ENCODE results near the gene FKBP2.

FKBP2 gene

GRCh38 chr11:64284048-64284961 is 43.4 kb downstream of the FKBP2 start, which contains the start of gene BAD:
Gene BAD (minus strand): TSS chr11:64284665. CDS start chr11:64284368, 297 bp downstream.
- DNase-seq (ENCODE audit: low read depth, low spot score): no peak

- DNase-seq (ENCODE audit: low read depth, low spot score): no peak
These were observed 44.3 kb downstream of the FKBP2 start, which contains the start of gene GPR137 for GRCh38 chr11:64284962-64285884. Gene GPR137 (plus strand): TSS chr11:64285848. CDS start chr11:64286525, 677 bp downstream.

GRCh38 chr11:64285885-64286800 is 45.2 kb downstream of the FKBP2 start:
- no peak for DNase-seq (ENCODE audit: low read depth, low spot score)

DNA sequence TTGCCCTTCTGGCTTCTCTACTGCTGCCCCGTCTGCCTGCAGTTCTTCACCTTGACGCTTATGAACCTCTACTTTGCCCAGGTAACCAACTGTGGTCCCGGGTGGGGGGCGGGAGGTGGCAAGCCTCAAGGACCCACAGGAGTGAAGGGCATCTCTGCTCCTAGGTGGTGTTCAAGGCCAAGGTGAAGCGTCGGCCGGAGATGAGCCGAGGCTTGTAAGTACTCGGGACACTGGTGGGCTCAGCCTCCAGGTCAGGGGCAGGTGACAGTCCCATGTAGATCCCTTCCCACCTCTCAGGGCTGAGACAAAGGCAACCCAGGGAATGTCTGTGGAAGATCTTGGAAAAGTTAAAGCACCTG is 45.9 kb downstream of the FKBP2 start:
- no peak for DNase-seq (ENCODE audit: low read depth, low spot score)

DNA sequence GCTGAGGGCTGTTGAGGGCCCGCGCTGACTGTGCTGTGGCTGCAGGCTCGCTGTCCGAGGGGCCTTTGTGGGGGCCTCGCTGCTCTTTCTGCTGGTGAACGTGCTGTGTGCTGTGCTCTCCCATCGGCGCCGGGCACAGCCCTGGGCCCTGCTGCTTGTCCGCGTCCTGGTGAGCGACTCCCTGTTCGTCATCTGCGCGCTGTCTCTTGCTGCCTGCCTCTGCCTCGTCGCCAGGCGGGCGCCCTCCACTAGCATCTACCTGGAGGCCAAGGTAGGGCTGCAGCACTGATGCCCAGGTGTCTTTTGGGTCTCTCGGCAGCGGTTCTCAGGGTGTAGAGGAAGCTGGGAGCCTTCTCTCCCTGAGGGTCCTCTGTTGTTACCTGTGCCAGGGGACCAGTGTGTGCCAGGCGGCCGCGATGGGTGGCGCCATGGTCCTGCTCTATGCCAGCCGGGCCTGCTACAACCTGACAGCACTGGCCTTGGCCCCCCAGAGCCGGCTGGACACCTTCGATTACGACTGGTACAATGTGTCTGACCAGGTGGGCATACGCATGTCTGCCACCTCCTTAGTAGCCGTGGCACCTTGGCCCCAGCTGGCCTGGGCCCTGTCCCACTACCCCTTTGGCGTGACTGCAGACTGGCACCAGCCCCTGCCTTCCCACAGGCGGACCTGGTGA is 46.9 kb downstream of the FKBP2 start:
- DNase-seq (ENCODE audit: low read depth, low spot score): no peak

DNA sequence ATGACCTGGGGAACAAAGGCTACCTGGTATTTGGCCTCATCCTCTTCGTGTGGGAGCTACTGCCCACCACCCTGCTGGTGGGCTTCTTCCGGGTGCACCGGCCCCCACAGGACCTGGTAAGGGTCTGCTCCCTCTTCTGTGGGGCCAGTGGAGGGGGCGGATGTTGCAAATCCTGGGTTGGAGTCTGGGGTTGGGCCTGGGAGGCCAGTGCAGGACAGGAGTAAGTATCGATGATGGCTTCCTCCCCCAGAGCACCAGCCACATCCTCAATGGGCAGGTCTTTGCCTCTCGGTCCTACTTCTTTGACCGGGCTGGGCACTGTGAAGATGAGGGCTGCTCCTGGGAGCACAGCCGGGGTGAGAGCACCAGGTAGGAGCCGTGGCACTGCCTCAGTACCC is 47.5 kb downstream of the FKBP2 start:
- no peak for DNase-seq (ENCODE audit: low read depth, low spot score)

DNA sequence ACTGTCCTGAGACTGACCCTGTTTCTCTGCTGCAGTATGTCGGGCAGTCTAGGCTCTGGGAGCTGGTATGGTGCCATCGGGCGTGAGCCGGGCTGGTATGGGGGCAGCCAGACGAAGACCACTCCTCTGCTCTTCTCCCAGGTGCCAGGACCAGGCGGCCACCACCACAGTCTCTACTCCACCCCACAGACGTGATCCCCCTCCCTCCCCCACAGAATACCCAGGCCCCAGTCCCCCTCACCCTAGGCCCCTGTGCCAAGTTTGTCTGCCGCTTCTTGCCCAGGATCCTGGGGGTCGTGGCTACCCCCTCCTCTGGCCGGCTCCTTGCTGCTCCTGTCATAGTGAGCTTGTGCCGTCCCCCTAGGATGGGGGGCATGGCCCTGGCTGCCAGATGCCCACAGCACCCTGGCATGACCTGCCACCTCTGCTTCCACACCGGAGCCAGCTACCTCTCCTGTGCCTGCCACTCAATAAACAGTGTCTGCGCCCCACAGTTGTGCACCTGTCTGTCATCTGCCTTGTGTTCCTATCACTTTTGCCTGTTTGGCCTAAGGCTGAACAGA is 48.2 kb downstream of the FKBP2 start:
- DNase-seq (ENCODE audit: low read depth, low spot score): no peak

- no peak for DNase-seq (ENCODE audit: low read depth, low spot score)
These were observed 49.7 kb downstream of the FKBP2 start for GRCh38 chr11:64290352-64291261.

GRCh38 chr11:64291262-64291751 is 50.4 kb downstream of the FKBP2 start, which contains the start of gene KCNK4:
Gene KCNK4 (plus strand): TSS chr11:64291302. CDS start chr11:64293019, 1,717 bp downstream.
- no peak for DNase-seq (ENCODE audit: low read depth, low spot score)

- DNase-seq (ENCODE audit: low read depth, low spot score): no peak
These were observed 51.0 kb downstream of the FKBP2 start for GRCh38 chr11:64291752-64292459.

- DNase-seq (ENCODE audit: low read depth, low spot score): no peak
These were observed 51.8 kb downstream of the FKBP2 start for GRCh38 chr11:64292460-64293254.

Data from iPS DF 19.7 (cell line).